Peyer's patch (tissue), 4 donors: ENCODE results near the gene ANAPC1. TPM values are rescaled to one million over a fixed set of nuclear protein-coding genes. Genes with fewer than 3 reads are reported as not detected.
"Not testable (repeated sequence)": the region's sequence is repeated elsewhere in the genome, so short reads cannot be mapped to it uniquely, and the experiment has no call there.

Experiments used
- DNase-seq, 3 donors: peaks; one replicate each; pipeline ENCODE4 v3.0.0-alpha.2; 2017 to 2019
- H3K27ac ChIP-seq, 4 donors: fragments of 200-600 bp; sonication (generic); one replicate each; pipeline ENCODE4 v1.5.1; 2016 to 2019
- H3K27me3 ChIP-seq, 2 donors: fragments of 200-600 bp; sonication (generic); one replicate each; pipeline ENCODE4 v1.5.1; 2019
- H3K36me3 ChIP-seq, 3 donors: fragments of 200-600 bp; sonication (generic); one replicate each; pipeline ENCODE4 v1.5.1; 2016 to 2019
- H3K4me1 ChIP-seq, 4 donors: fragments of 200-600 bp; sonication (generic); one replicate each; pipeline ENCODE4 v1.5.1; 2016 to 2019
- H3K4me3 ChIP-seq, 4 donors: fragments of 200-600 bp; sonication (generic); 1 replicate in 3 of 4; 2 replicates in 1 of 4; pipeline ENCODE4 v1.5.1; 2016 to 2019; ENCODE audit warnings: mild to moderate bottlenecking in 1 of 4
- H3K9me3 ChIP-seq, 4 donors: fragments of 200-600 bp; sonication (generic); one replicate each; pipeline ENCODE4 v1.5.1; 2016 to 2019; ENCODE audit warnings: mild to moderate bottlenecking in 1 of 4
- total RNA-seq, 4 donors: library from RNA; depleted of rRNA; stranded (reverse); fragments of >200 nt; gene quantifications; one replicate each; pipeline ENCODE4 v1.1.0, GENCODE V29; 2016
- TF ChIP-seq, protein P1 (sequence below), 6 experiments: fragments of 450-650 bp in 4 of 6; fragments of 200-600 bp in 2 of 6; sonication (generic) in 1 of 6; IDR thresholded peaks; one replicate each; pipeline ENCODE4 v1.5.1; 2017 to 2019; ENCODE audit warnings: antibody characterized with exemption in 6 of 6, mild to moderate bottlenecking in 3 of 6, moderate library complexity in 1 of 6

Gene ANAPC1
- total RNA-seq, 4 donors from 2014 or later: 26.3 to 173 (median 52.5) TPM

DNA sequence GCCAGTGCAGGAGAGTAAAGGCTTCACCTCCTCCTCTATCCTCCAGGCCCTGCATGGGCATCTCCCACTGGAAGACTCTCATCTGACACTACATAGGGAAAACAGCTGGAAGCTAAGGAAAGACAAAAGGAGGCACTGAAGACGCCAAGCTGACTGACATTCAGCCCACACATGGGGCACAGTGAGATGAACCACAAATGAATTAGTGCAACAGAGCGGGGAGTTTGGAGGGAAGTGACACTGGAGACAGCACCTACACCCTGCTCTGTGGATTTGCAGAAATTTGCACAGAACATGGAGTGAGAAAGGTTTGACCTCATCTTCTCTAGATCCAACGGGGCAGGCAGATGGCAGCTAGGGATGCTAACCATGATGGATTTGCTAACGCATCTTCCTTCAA is 119.8 kb downstream of the ANAPC1 start:
- H3K27me3 ChIP-seq, H3K4me1 ChIP-seq, DNase-seq, H3K4me3 ChIP-seq, H3K36me3 ChIP-seq, H3K27ac ChIP-seq, H3K9me3 ChIP-seq: not testable (repeated sequence)

DNA sequence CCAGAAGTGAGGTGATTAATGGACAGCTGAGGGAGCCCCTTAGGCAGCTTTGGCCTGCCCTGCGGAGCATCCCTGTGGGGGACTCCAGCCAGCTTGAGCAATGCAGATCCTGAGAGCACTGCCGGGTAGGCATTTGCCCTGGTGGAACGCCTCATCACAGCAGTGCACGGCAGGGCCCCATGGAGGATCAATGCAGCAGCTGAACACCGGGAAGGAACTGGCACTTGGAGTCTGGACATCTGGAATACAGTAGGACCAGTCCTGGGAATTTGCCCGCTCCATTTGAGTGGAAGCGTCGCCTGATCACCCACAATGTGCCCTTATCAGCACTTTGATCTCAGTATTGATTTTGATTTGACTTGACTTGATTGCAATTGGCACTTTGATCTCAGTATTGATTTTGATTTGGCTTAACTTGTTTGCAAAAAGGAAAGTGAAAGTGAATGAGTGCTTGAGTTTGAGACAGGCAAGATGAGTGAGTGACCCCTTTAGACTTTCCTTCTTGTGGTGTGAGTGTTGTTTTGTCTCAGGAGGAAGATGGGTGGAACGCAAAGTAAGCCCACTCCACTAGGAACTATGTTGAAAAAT is 123.2 kb downstream of the ANAPC1 start:
- not testable (repeated sequence) for H3K9me3 ChIP-seq, H3K4me1 ChIP-seq, H3K4me3 ChIP-seq, H3K36me3 ChIP-seq, H3K27me3 ChIP-seq, H3K27ac ChIP-seq, DNase-seq

DNA sequence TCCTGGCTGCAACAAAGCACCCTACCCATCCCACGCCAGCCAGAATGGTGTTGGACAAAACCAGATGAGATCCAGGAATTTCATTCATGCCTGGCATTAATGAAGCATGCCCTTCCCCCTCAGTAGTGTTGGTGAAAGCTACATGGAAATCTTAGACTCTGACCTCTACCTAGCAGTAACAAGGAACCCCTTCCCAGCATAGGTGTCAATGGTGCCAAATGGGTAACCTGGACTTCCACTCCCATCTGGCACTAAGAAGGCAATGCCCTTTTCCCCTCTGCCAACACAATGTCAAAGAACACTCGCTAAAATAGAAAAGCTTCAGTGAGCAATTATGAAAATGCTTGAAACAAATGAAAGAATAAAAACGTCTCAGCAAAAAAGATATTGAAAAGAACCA is 131.5 kb downstream of the ANAPC1 start:
- not testable (repeated sequence) for H3K27me3 ChIP-seq, H3K4me1 ChIP-seq, H3K4me3 ChIP-seq, DNase-seq, H3K27ac ChIP-seq, H3K36me3 ChIP-seq, H3K9me3 ChIP-seq

DNA sequence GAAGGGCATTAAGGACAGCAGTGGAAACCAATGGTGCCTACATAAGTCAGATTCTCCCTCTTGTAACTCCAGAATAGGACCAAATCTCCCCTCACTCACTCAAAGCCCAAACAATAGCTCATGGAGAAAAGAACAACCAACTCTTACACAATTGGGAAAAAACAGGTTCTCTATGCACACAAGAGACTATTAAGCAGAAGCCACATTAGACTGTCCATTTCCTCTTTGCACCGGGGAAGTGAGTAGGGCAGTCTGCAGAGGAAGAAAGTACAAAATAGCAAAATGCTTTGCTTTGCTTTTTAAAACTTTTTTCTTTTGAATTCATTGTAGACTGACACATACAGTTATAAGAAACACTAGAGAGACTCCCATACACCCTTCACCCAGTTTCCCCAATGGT is 133.4 kb downstream of the ANAPC1 start:
- H3K4me3 ChIP-seq, DNase-seq, H3K27me3 ChIP-seq, H3K27ac ChIP-seq, H3K4me1 ChIP-seq, H3K36me3 ChIP-seq, H3K9me3 ChIP-seq: not testable (repeated sequence)

DNA sequence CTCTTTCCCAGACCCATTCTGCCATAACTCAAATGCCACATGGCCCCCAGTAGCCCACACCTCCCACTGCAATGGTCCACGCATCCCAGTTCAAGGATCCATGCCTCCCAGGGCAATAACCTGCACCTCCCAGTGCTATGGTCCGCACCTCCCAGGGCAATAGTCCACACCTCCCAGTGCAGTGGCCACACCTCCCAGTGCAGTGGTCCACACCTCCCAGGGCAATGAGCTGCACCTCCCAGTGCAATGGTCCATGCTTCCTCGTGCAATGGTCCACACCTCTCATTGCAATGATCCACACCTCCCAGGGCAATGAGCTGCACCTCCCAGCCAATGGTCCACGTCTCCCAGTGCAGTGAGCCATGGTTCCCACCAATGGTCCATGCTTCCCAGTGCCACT is 135.6 kb downstream of the ANAPC1 start:
- H3K27ac ChIP-seq, H3K27me3 ChIP-seq, H3K4me1 ChIP-seq, H3K36me3 ChIP-seq, H3K4me3 ChIP-seq, DNase-seq, H3K9me3 ChIP-seq: not testable (repeated sequence)

DNA sequence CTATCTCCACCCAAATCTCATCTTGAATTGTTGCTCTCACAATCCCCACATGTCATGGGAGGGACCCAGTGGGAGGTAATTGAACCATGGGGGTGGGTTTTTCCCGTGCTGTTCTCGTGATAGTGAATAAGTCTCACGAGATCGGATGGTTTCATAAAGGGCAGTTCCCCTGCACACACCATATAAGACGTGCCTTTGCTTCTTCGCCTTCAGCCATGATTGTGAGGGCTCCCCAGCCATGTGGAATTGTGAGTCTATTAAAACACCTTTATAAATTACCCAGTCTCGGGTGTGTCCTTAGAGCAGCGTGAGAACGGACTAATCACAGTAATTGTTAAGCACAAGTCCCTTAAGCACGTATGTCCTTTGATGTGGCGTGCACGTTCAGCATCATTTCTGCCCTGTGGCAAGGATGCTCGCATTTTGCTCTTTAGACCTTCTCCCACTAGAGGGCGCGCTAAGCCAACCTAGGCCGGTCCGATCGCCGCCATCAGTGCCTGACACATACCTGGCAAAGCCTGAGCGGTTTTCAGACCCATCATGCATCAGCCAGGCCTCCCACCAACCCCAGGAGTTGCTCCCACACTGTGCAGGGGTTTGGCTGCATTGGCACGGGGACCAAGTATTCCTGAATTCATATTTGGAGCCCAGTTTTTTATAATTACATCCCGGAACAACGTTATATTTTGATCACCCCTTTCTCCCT is 136.4 kb downstream of the ANAPC1 start:
- TF ChIP-seq, protein P1, sequence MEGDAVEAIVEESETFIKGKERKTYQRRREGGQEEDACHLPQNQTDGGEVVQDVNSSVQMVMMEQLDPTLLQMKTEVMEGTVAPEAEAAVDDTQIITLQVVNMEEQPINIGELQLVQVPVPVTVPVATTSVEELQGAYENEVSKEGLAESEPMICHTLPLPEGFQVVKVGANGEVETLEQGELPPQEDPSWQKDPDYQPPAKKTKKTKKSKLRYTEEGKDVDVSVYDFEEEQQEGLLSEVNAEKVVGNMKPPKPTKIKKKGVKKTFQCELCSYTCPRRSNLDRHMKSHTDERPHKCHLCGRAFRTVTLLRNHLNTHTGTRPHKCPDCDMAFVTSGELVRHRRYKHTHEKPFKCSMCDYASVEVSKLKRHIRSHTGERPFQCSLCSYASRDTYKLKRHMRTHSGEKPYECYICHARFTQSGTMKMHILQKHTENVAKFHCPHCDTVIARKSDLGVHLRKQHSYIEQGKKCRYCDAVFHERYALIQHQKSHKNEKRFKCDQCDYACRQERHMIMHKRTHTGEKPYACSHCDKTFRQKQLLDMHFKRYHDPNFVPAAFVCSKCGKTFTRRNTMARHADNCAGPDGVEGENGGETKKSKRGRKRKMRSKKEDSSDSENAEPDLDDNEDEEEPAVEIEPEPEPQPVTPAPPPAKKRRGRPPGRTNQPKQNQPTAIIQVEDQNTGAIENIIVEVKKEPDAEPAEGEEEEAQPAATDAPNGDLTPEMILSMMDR (IDR thresholded peaks at IDR 0.05): peak in 5 of 6 experiments; percentile 10 to 54 (median 19)
- H3K27ac ChIP-seq, H3K4me3 ChIP-seq, H3K27me3 ChIP-seq, H3K4me1 ChIP-seq, H3K36me3 ChIP-seq, H3K9me3 ChIP-seq: not testable (repeated sequence)
- peak in 2 of 3 donors; percentile 45 to 78 for DNase-seq

DNA sequence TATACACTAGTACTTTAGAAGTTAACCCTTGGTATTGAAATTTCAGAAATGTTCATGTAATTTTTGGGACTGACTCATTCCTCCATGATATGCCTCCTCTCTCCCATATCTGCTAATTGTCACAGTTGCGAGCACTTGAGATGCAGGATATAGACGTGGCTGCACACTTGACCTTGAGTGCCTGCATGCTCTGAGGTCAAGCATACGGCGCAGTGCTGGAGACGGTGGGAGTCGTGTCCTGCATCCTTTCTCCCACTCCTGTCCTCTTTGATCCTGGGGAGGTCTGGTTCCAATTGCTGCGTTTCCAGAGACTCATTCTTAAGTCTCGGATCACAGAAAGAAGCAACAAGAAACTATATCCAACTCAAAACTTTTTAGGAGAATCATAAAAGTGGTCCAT is 139.2 kb downstream of the ANAPC1 start:
- H3K36me3 ChIP-seq, H3K27me3 ChIP-seq, H3K4me1 ChIP-seq, H3K27ac ChIP-seq, DNase-seq, H3K9me3 ChIP-seq, H3K4me3 ChIP-seq: not testable (repeated sequence)

DNA sequence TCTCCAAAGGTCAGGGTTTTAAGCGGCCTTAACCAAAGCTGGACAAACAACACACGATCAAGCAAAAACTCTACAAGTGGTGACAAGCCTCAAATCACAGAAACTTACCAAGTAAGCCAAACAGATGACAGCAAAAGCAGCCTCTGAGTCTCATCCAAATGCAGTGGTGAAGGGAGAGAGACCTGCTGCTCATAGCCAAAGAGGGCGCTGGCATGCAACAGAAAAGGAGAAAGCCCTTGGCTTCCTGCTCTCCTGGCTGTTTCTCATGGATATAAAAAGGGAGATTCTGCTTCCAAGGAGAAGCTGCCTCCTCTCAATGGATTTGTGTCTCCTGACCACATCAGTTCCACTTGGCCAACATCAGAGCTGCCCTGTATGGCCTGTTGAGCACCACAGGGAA is 142.5 kb downstream of the ANAPC1 start:
- not testable (repeated sequence) for H3K36me3 ChIP-seq, H3K27ac ChIP-seq, H3K27me3 ChIP-seq, H3K4me3 ChIP-seq, DNase-seq, H3K9me3 ChIP-seq, H3K4me1 ChIP-seq

DNA sequence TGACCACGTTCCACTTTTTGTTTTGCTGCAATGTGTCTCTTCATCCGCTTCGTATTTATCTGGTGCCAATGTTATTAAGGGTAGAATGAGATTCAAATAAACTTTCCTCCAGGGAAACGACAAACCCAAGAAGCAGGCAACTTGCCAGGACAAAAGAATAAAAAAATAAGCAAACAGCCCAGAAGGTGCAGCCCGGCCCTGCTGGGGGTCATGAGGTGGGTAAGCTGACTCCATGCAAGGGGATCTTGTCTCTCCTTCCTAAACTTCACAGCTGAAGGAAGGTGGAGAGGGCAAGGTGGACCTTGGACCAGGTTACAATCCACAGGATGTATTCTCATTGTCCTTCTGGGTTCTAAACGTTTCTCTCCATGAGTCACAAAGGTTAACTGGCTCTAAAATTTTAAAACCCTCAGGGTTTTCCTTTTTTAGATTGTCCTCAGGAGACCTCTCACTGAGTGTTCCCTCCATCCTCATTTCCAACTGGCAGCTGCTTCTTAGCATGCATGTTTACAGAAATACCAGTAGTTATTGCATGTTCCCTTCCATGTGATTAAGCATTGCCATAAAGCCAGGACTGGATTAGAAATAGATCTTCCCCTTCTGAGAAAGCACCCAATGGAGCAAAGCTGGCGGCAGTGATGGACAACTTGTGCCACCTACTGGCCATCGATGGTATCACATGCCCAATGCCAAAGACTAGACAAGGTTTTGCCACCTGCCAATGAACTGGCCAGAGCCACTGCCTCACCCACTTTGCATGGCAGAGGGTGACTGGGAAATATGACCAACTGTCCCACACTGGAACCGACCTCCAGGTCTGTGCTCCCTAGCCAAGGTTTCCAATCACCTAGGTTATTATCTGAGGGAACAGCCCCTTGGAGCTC is 147.9 kb downstream of the ANAPC1 start:
- H3K9me3 ChIP-seq, H3K36me3 ChIP-seq, DNase-seq, H3K4me1 ChIP-seq, H3K4me3 ChIP-seq, H3K27me3 ChIP-seq: not testable (repeated sequence)
- TF ChIP-seq, protein P1 (IDR thresholded peaks at IDR 0.05): peak in 2 of 6 experiments; percentile 50 to 59
- H3K27ac ChIP-seq: peak overlapping the region in 1 of 4 donors; percentile 45

DNA sequence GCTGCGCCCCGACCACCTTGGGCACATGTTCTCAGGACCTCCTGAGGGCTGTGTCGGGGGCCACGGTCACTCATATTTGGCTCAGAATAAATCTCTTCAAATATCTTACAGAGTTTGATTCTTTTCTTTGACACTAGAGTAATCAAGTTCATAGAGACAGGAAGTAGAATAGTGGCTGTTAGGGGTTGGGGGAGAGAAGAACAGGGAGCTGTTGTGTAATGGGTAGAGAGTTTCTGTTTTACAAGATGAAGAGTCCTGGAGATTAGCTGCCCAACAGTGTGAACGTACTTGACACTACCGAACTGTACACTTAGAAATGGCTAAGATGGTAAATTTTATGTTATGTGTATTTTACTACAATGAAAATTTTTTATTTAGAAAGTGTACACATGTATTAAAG is 148.6 kb downstream of the ANAPC1 start:
- H3K4me1 ChIP-seq, DNase-seq, H3K27ac ChIP-seq, H3K27me3 ChIP-seq, H3K36me3 ChIP-seq, H3K4me3 ChIP-seq, H3K9me3 ChIP-seq: not testable (repeated sequence)

DNA sequence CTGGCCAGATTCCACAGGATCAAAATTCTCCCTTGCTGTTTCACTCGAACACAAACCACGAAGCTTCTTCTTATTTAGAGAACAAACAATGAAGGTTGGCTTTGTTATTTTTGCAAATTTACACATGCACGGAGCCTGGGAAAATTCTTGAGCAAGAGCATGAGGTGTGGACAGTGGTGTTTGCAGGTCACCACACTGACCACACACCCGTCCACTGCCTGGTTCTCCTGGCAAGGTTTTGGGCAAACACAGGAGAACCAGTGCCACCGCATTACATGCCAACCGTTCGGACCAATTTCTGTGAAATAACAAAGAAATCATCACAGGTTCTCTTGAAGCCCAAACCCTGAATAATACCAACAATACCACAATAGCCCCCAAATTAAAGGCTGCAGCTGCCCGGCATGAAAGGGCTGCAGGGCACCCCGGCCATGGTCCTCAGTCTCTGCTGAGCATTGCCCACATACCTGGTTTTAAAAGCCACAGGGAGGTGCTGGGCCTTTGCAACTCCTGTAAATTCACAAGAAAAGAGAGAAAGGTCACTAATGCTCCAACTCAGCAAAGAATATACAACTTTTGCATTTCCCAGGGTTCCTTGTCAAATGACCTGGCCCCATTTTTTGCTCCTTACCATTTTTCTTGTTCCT is 154.1 kb downstream of the ANAPC1 start:
- H3K27me3 ChIP-seq: not testable (repeated sequence)

DNA sequence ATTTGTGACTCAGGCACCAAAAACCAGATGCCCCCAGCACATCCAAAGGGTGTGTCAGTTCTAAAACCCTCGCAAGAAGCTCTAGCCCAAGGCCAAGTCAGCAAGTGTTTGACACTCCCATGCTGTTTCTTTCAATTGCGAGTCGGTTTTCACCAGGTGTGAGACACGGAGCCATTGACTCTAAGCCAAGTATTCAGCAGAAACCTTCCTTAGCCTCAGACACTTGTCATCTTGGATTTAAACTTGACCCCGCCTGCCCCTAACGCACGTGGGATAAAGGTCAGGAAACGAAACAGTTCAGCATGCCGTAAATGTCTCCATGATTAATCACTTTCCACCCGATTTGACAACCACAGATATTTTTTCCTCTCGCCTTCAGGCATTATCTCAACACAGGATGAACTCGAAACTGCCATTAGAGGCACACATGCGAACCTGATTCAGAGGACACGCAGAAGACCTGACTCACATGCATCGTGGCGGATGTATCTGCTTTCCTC is 156.3 kb downstream of the ANAPC1 start:
- not testable (repeated sequence) for H3K36me3 ChIP-seq, DNase-seq, H3K4me1 ChIP-seq, H3K27me3 ChIP-seq, H3K4me3 ChIP-seq, H3K9me3 ChIP-seq, H3K27ac ChIP-seq

More for the DNA sequence above, 154.1 kb downstream of the ANAPC1 start:
- H3K27ac ChIP-seq, H3K4me3 ChIP-seq, DNase-seq, H3K9me3 ChIP-seq, H3K36me3 ChIP-seq, H3K4me1 ChIP-seq: not testable (repeated sequence)
